Thoracic aorta (tissue), 2 donors: ENCODE data around the gene PCNA. TPM values are rescaled to one million over a fixed set of nuclear protein-coding genes. Genes with fewer than 3 reads are reported as not detected.

Source experiments
- ATAC-seq: fragments of 150-250 bp; one replicate; pipeline ENCODE4 v1.8.0; 2017; ENCODE audit warnings: low read depth; ENCODE audit not compliant: insufficient number of reproducible peaks, low FRiP score
- DNase-seq: peaks from one replicate; pipeline ENCODE4 v3.0.0-alpha.2; 2020; ENCODE audit warnings: low spot score
- H3K27ac ChIP-seq, 2 donors: fragments of 200-600 bp; sonication (generic); 1 replicate in 1 of 2; 2 replicates in 1 of 2; pipeline ENCODE4 v1.5.1; 2016; ENCODE audit warnings: mild to moderate bottlenecking in 2 of 2, moderate library complexity in 2 of 2
- H3K27me3 ChIP-seq: fragments of 200-600 bp; sonication (generic); replicated peaks from 2 replicates; pipeline ENCODE4 v1.6.0; 2016; ENCODE audit warnings: mild to moderate bottlenecking; ENCODE audit not compliant: insufficient read depth
- H3K36me3 ChIP-seq: fragments of 200-600 bp; sonication (generic); one replicate; pipeline ENCODE4 v1.5.1; 2016
- H3K4me1 ChIP-seq, 2 donors: fragments of 200-600 bp; sonication (generic); 1 replicate in 1 of 2; 2 replicates in 1 of 2; pipeline versions ENCODE4 v1.5.1 to v1.6.0; 2016; ENCODE audit warnings: low read depth in 2 of 2, mild to moderate bottlenecking in 1 of 2; ENCODE audit not compliant: control insufficient read depth in 1 of 2
- H3K4me3 ChIP-seq: fragments of 200-600 bp; sonication (generic); 2 replicates; pipeline ENCODE4 v1.5.1; 2016; ENCODE audit warnings: mild to moderate bottlenecking
- H3K9me3 ChIP-seq: fragments of 200-600 bp; sonication (generic); 2 replicates; pipeline ENCODE4 v1.5.1; 2016
- total RNA-seq, 2 donors: library from RNA; depleted of rRNA; stranded (reverse); fragments of >200 nt; gene quantifications; one replicate each; pipeline versions ENCODE4 v1.1.0 to v1.2.3, GENCODE V29; 2016
- TF ChIP-seq, protein P1 (sequence below): fragments of 200-600 bp; sonication (generic); IDR thresholded peaks from one replicate; pipeline ENCODE4 v1.5.1; 2019; ENCODE audit warnings: antibody characterized with exemption

Gene PCNA
- total RNA-seq, 2 donors from 2014 or later: 20.5 to 39.7 TPM

DNA sequence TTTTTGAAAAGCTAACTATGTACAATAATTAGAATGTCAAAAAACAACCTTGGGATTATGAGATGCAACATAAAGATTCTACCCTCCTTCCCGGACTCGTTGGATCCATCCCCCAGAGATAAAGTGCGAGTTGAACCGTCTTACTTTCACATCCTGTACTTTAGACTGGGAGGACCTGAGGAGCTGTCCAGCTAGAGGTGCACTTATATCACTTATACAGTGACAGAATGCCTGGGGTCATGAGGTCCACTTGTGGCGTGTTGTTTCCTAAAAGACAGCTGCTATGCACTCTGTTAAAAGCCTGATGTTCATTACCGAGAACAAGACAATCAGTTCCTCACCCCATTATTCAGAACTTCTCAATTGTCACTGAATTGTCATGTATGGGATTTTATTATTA, 9.1 kb upstream of the PCNA start:
- Histone ChIP-seq H3K4me3 (peak overlapping the region; percentile 80), H3K27ac (peak overlapping the region; percentile 95 to 96), H3K9me3 (no peaks in the 10 kb centered on the region), H3K27me3 (no peaks in the 10 kb centered on the region), H3K4me1 (peaks cover 40 to 62% of the 10 kb centered on the region in 2 donors), H3K36me3 (no peaks in the 10 kb centered on the region)
- DNase-seq (no peak), ATAC-seq (no peak)
- TF ChIP-seq, protein P1, sequence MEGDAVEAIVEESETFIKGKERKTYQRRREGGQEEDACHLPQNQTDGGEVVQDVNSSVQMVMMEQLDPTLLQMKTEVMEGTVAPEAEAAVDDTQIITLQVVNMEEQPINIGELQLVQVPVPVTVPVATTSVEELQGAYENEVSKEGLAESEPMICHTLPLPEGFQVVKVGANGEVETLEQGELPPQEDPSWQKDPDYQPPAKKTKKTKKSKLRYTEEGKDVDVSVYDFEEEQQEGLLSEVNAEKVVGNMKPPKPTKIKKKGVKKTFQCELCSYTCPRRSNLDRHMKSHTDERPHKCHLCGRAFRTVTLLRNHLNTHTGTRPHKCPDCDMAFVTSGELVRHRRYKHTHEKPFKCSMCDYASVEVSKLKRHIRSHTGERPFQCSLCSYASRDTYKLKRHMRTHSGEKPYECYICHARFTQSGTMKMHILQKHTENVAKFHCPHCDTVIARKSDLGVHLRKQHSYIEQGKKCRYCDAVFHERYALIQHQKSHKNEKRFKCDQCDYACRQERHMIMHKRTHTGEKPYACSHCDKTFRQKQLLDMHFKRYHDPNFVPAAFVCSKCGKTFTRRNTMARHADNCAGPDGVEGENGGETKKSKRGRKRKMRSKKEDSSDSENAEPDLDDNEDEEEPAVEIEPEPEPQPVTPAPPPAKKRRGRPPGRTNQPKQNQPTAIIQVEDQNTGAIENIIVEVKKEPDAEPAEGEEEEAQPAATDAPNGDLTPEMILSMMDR: no peak

DNA sequence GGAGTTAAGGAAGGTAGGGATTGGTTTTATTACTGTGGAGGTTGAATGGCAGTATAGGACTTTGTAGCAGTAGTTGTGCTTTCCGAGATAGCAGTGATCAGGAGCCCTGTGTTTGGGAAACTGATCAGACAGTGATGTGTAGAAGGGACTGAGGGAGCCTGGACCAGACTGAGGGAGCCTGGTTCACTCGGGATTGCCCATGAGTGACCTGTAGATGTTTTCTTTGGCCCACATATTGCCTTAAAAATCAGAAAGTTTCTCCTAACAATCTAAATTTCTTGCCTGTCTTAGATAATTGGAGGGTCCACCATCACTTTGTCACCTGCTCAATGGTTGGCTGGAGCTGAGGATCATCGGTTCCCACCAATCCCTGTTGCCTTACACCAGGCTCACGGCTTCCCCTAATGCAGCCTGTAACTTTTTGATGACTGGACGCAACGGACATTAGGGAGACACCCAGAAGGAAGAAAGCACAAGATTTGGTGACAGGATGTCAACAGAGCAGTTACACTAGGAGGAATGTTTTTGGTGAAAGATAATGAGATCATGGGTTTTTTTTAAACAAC, 8.2 kb upstream of the PCNA start:
- Histone ChIP-seq H3K27me3 (no peaks in the 10 kb centered on the region), H3K27ac (peak overlapping the region; percentile 95 to 96), H3K36me3 (no peaks in the 10 kb centered on the region), H3K4me3 (peak overlapping the region; percentile 80), H3K9me3 (no peaks in the 10 kb centered on the region), H3K4me1 (peaks cover 33 to 52% of the 10 kb centered on the region in 2 donors)
- DNase-seq: no peak
- no peak for ATAC-seq
- TF ChIP-seq, protein P1: no peak

DNA sequence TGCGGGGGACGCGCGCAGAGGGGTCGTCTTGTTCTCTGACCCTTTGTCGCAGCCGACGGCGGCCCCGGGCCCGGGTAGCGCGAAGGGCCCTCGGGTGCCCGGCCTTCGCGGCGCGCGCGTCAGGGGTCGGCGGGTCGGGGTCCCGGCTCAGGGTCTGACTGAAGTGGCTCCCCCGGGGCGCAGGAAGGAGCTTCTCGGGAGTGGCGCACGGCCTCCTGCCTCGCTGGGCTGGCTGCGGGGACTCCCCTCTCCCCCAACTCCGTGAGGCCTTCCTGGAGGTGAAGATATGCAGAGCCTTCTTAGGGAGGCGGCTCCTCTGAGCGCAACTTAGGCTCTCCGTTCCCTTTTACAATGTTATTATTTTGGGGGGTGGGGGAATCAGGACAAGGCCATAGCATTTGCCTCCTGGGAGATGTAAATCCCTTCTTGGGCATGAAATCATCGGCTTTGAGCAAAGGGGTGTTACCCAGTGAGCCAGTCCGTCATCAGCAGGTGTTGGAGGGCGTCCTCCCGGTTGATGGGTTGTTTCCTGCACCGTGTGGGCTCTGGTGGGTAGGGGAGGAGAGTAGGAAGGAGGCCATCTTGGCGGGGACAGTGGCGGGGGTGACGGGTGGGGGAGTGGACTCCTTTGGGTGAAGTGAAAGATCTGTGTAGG, 7.6 kb upstream of the PCNA start:
- H3K4me3 ChIP-seq: peak overlapping the region; percentile 80
- no peaks in the 10 kb centered on the region for H3K9me3 ChIP-seq
- peak overlapping the region; percentile 95 to 96 for H3K27ac ChIP-seq
- ATAC-seq (peak; percentile 7), DNase-seq (peak; percentile 12)
- H3K36me3 ChIP-seq: no peaks in the 10 kb centered on the region
- H3K4me1 ChIP-seq: peaks cover 30 to 46% of the 10 kb centered on the region in 2 donors
- TF ChIP-seq, protein P1: no peak
- H3K27me3 ChIP-seq: no peaks in the 10 kb centered on the region

DNA sequence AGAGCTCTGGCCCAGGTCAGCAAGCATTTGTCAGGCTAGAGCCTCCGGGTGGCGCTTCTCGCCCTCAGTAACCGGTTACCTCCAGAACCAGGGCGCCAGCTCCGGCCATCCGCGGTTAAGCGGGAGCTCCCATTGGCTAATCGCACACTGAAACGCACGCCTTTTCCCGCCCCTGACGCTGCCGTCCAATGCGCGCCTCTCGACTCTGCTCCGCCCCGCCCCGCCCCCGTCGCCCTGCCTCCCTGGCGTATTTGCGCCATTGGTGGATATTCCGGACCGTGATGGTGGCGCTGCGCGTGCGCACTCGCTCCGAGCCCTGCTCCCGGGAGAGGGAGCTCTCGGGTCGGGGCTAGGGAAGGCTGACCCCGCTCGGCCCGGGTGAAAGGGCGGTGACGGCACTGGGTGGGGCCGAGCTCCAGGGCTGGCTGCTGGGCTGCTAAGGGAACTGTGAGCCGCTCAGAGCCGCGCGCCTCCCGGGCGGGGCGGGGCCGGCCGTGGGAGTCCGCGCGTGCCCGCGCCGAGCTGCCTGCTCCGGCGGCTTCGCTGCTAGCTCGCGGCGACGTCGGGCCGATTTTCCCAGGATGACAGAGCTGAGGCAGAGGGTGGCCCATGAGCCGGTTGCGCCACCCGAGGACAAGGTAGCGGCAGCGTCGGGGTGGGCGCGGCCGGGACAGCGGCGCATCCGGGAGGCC, 6.9 kb upstream of the PCNA start, which contains the start of gene CDS2:
TSS of gene CDS2 (plus strand) at position 497 of the 692 bp plus-strand sequence. CDS start at position 582, 85 bp downstream.
- DNase-seq (peak; percentile 99), ATAC-seq (peak; percentile 89)
- TF ChIP-seq, protein P1: peak; percentile 52
- no peaks in the 10 kb centered on the region for H3K27me3 ChIP-seq
- peaks cover 26 to 40% of the 10 kb centered on the region in 2 donors for H3K4me1 ChIP-seq
- no peaks in the 10 kb centered on the region for H3K9me3 ChIP-seq
- no peaks in the 10 kb centered on the region for H3K36me3 ChIP-seq
- peak within 1 kb of the TSS; percentile 80 for H3K4me3 ChIP-seq
- peak within 1 kb of the TSS; percentile 95 to 96 for H3K27ac ChIP-seq

DNA sequence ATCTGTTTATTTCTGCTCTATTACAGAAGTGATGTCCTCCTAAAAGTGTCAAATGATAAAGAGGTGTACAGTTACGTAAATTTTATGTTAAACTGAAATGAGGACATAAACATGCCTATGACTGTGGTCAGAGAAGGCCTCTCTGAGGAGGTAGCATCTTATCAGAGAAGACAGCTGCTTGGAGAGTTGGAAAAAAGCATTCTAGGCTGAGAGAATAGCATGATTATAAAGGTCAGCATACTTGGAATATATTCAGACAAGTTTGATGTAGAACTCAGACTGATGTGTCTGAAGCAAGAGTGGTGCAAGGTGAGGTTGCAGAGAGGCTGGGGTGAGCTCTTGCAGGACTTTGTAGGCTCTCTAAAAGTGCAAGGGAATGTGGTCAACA, 3.1 kb upstream of the PCNA start:
- Histone ChIP-seq H3K36me3 (no peaks in the 10 kb centered on the region), H3K4me1 (peaks cover 11 to 22% of the 10 kb centered on the region in 2 donors), H3K9me3 (no peaks in the 10 kb centered on the region), H3K27ac (no peak overlapping the region), H3K4me3 (no peak overlapping the region), H3K27me3 (no peaks in the 10 kb centered on the region)
- ATAC-seq (no peak), DNase-seq (no peak)
- TF ChIP-seq, protein P1: no peak
